ENCODE data around the gene MAPK8. TPM values are rescaled to one million over a fixed set of nuclear protein-coding genes. Genes with fewer than 3 reads are reported as not detected.

Gene MAPK8
- total RNA-seq, 1 experiment from 2014 or later = 83.3 TPM

DNA sequence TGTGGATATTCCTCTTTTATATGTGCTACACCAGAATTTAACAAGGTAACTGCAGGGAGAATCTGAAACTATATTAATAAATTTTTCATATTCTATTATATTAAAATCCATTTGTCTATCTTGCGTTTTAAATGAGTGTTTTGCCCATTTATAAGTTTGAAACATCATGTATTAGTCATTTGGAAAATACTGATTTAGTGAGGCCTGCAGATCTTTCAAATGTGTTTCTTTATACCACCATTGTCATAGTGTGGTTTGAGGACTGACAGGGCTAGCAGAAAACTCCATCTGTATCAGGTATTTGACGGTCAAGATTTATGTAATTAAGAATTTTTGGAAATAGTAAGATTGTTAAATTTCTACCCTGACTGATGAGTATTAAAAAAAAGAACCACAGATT, 29.3 kb downstream of the MAPK8 start:
- Mint-ChIP-seq H3K27me3 (ENCODE audit: insufficient read depth, unreplicated experiment) (no peaks in the 10 kb centered on the region), H3K9me3 (ENCODE audit: unreplicated experiment) (no peaks in the 10 kb centered on the region), H3K27ac (ENCODE audit: unreplicated experiment) (no peak overlapping the region), H3K4me1 (ENCODE audit: low read depth, unreplicated experiment) (peaks cover 17% of the 10 kb centered on the region), H3K36me3 (ENCODE audit: insufficient read depth, unreplicated experiment) (no peaks in the 10 kb centered on the region), H3K4me3 (ENCODE audit: unreplicated experiment) (no peak overlapping the region)
- no peak for DNase-seq
- intact Hi-C loops (cut with micrococcal nuclease; ENCODE audit: unreplicated experiment) = no loop called here
- TF ChIP-seq CTCF (IDR thresholded peaks at IDR 0.05; ENCODE audit: insufficient read depth in 1 of 2, low read depth in 1 of 2, low read length in 1 of 2, severe bottlenecking in 1 of 2, unreplicated experiment in 1 of 2) = no peak
- ChIA-PET CTCF (no interaction called here), POLR2A (no interaction called here)
- H3K36me3 ChIP-seq (ENCODE audit: control insufficient read depth, insufficient read depth, low read length) = no peaks in the 10 kb centered on the region
- H3K4me1 ChIP-seq = peaks cover 13% of the 10 kb centered on the region
- BruUV-seq (replicated peaks) = no TSS peak
- no peak overlapping the region for H3K4me3 ChIP-seq (ENCODE audit: low read depth, low read length)
- no peaks in the 10 kb centered on the region for H3K9me3 ChIP-seq
- no peaks in the 10 kb centered on the region for H3K27me3 ChIP-seq (replicated peaks; ENCODE audit: control insufficient read depth, insufficient read depth, low read length)

DNA sequence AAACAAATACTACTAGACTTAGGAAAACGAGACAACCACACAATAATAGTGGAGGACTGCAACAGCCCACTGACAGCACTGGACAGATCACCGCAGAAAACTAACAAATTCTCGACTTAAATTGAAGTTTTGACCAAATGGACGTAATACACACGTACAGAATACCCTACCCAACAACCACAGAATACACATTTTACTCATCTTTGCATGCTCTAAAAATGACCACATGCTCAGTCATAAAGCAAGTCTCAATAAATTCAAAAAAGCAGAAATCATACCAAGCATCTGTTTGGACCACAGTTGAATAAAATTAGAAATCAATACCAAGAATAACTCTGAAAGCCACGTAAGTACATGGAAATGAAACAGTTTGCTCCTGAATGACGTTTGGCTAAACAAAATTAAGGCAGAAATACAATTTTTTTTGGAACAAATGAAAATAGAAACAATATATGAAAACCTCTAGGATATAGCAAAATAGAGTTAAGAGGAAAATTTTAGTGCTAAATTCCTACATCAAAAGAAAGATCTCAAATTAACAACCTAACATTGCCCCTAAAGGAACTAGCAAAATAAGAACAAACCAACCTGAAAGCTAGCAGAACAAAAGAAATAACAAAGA, 30.6 kb downstream of the MAPK8 start:
- H3K4me3 ChIP-seq (ENCODE audit: low read depth, low read length) = no peak overlapping the region
- H3K9me3 ChIP-seq = no peaks in the 10 kb centered on the region
- Mint-ChIP-seq H3K27ac (ENCODE audit: unreplicated experiment) (no peak overlapping the region), H3K9me3 (ENCODE audit: unreplicated experiment) (peaks cover 9% of the 10 kb centered on the region), H3K36me3 (ENCODE audit: insufficient read depth, unreplicated experiment) (no peaks in the 10 kb centered on the region), H3K4me3 (ENCODE audit: unreplicated experiment) (no peak overlapping the region), H3K4me1 (ENCODE audit: low read depth, unreplicated experiment) (peaks cover 13% of the 10 kb centered on the region), H3K27me3 (ENCODE audit: insufficient read depth, unreplicated experiment) (no peaks in the 10 kb centered on the region)
- CTCF ChIA-PET = no interaction called here
- POLR2A ChIA-PET = no interaction called here
- no peaks in the 10 kb centered on the region for H3K27me3 ChIP-seq (replicated peaks; ENCODE audit: control insufficient read depth, insufficient read depth, low read length)
- intact Hi-C loops (cut with micrococcal nuclease; ENCODE audit: unreplicated experiment) = no loop called here
- no peak for DNase-seq
- H3K4me1 ChIP-seq = peaks cover 7% of the 10 kb centered on the region
- no peaks in the 10 kb centered on the region for H3K36me3 ChIP-seq (ENCODE audit: control insufficient read depth, insufficient read depth, low read length)
- BruUV-seq (replicated peaks) = no TSS peak
- no peak for TF ChIP-seq CTCF (IDR thresholded peaks at IDR 0.05; ENCODE audit: insufficient read depth in 1 of 2, low read depth in 1 of 2, low read length in 1 of 2, severe bottlenecking in 1 of 2, unreplicated experiment in 1 of 2)

DNA sequence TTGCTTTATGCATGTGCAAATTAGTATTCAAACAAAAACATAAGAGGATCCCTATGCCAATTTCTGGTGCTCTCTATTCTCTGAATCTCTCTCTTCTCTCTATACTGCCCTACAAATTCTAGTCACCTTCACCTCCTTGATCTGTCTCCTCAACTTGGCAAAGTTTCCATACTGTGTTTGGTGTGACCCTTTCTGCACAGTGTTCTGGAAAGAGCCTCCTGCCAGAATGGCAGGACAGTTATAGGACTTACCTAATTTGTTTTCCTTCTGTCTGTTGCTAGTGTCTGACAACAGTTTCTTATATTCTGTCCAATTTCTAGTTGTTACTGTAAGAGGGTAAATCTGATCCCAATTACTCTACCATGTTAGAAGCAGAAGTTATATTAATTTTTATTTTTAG, 34.3 kb downstream of the MAPK8 start:
- Histone ChIP-seq H3K4me1 (peaks cover 10% of the 10 kb centered on the region), H3K27me3 (replicated peaks; ENCODE audit: control insufficient read depth, insufficient read depth, low read length) (no peaks in the 10 kb centered on the region), H3K4me3 (ENCODE audit: low read depth, low read length) (no peak overlapping the region), H3K9me3 (0 out of 2 replicates have a peak, but pooled peaks cover 3% of the 10 kb centered on the region), H3K36me3 (ENCODE audit: control insufficient read depth, insufficient read depth, low read length) (no peaks in the 10 kb centered on the region)
- Mint-ChIP-seq H3K27ac (ENCODE audit: unreplicated experiment) (no peak overlapping the region), H3K9me3 (ENCODE audit: unreplicated experiment) (peaks cover 20% of the 10 kb centered on the region), H3K27me3 (ENCODE audit: insufficient read depth, unreplicated experiment) (no peaks in the 10 kb centered on the region), H3K4me3 (ENCODE audit: unreplicated experiment) (no peak overlapping the region), H3K36me3 (ENCODE audit: insufficient read depth, unreplicated experiment) (no peaks in the 10 kb centered on the region), H3K4me1 (ENCODE audit: low read depth, unreplicated experiment) (no peaks in the 10 kb centered on the region)
- POLR2A ChIA-PET = no interaction called here
- DNase-seq = no peak
- no peak for TF ChIP-seq CTCF (IDR thresholded peaks at IDR 0.05; ENCODE audit: insufficient read depth in 1 of 2, low read depth in 1 of 2, low read length in 1 of 2, severe bottlenecking in 1 of 2, unreplicated experiment in 1 of 2)
- CTCF ChIA-PET = no interaction called here
- BruUV-seq (replicated peaks) = no TSS peak
- intact Hi-C loops (cut with micrococcal nuclease; ENCODE audit: unreplicated experiment) = no loop called here
